SK-N-MC (cell line): ENCODE data around the gene GRPR.
"Not testable (repeated sequence)": the region's sequence is repeated elsewhere in the genome, so short reads cannot be mapped to it uniquely, and the experiment has no call there.

Experiments
- DNase-seq: peaks from one replicate; pipeline ENCODE4 v3.0.0-alpha.2; 2011; ENCODE audit warnings: low read depth, low spot score
- H3K27ac ChIP-seq: fragments of 200-600 bp; sonication (generic); 2 replicates; pipeline ENCODE4 v1.5.1; 2016; ENCODE audit warnings: mixed run types
- H3K36me3 ChIP-seq: fragments of 200-600 bp; sonication (generic); 2 replicates; pipeline ENCODE4 v1.6.1; 2017; ENCODE audit warnings: antibody characterized with exemption, low read length, mixed read lengths; ENCODE audit not compliant: insufficient read depth
- H3K4me3 ChIP-seq: fragments of 200-600 bp; sonication (generic); 2 replicates; pipeline ENCODE4 v1.5.1; 2016
- H3K9ac ChIP-seq: fragments of 200-600 bp; sonication (generic); 2 replicates; pipeline ENCODE4 v1.8.0; 2017; ENCODE audit warnings: mixed run types, mixed read lengths; ENCODE audit not compliant: insufficient read length
- H3K9me3 ChIP-seq: fragments of 200-600 bp; sonication (generic); 2 replicates; pipeline ENCODE4 v1.6.1; 2017; ENCODE audit warnings: low read depth, mild to moderate bottlenecking, antibody characterized with exemption, low read length, moderate library complexity, mixed read lengths
- EZH2 ChIP-seq: fragments of 200-600 bp; sonication (generic); IDR thresholded peaks from one replicate; pipeline ENCODE4 v1.6.1; 2017; ENCODE audit warnings: antibody characterized with exemption
- FOXP2 ChIP-seq: optimal IDR thresholded peaks from 2 replicates; pipeline ENCODE3; 2011; ENCODE audit warnings: mild to moderate bottlenecking, moderate library complexity; ENCODE audit not compliant: insufficient read depth; ENCODE audit errors: extremely low read length, control extremely low read depth
- POLR2AphosphoS5 ChIP-seq: IDR thresholded peaks from 2 replicates; pipeline ENCODE4 v1.6.1; 2012; ENCODE audit warnings: mild to moderate bottlenecking, low read depth, low read length, borderline replicate concordance

GRPR gene

DNA sequence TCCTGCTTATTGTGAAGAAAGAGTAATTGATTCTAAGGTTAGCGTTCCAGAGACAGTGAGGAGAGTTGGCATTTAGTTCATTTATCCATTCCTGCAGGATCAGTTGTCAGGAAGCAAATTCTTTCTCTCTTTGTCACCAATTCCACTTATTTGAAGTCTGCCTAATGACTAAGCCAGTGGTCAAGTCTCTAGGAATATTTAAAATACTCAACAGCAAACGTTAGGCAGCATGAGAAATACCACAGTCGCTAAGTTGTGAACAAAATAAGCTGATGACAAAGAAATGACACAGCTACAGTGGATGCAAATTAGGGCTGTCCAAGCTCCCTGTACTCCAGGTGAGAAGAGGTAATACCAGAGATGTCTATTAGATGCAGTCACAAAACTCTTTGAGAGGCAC is 37.4 kb downstream of the GRPR start:
- no peak overlapping the region for H3K4me3 ChIP-seq
- no peak overlapping the region for H3K9ac ChIP-seq
- no peaks in the 10 kb centered on the region for H3K9me3 ChIP-seq
- no peak overlapping the region for H3K27ac ChIP-seq
- no peaks in the 10 kb centered on the region for H3K36me3 ChIP-seq
- TF ChIP-seq FOXP2 (no peak), POLR2AphosphoS5 (no peak), EZH2 (no peak)
- no peak for DNase-seq

- H3K36me3 ChIP-seq, H3K27ac ChIP-seq, H3K4me3 ChIP-seq, H3K9me3 ChIP-seq, DNase-seq, H3K9ac ChIP-seq: not testable (repeated sequence)
Measured at GRCh38 chrX:16161173-16161572, 37.8 kb downstream of the GRPR start.

DNA sequence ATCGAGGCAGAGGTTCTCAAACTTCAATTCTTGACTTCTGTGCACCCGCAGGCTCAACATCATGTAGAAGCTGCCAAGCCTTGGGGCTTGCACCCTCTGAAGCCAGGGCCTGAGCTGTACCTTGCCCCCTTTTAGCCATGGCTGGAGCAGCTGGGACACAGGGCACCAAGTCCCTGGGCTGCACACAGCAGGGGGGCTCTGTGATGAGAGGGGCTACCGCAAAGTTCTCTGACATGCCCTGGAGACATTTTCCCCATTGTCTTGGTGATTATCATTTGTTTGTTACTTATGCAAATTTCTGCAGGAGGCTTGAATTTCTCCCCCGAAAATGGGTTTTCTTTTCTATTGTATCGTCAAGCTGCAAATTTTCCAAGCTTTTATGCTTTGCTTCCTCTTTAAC is 39.0 kb downstream of the GRPR start:
- no peaks in the 10 kb centered on the region for H3K9me3 ChIP-seq
- no peak overlapping the region for H3K9ac ChIP-seq
- H3K4me3 ChIP-seq = no peak overlapping the region
- DNase-seq = no peak
- TF ChIP-seq POLR2AphosphoS5 = no peak
- TF ChIP-seq FOXP2 = no peak
- TF ChIP-seq EZH2 = no peak
- no peak overlapping the region for H3K27ac ChIP-seq
- no peaks in the 10 kb centered on the region for H3K36me3 ChIP-seq

- TF ChIP-seq FOXP2 (no peak), EZH2 (no peak), POLR2AphosphoS5 (no peak)
- no peak for DNase-seq
- Histone ChIP-seq H3K36me3 (no peaks in the 10 kb centered on the region), H3K9ac (no peak overlapping the region), H3K4me3 (no peak overlapping the region), H3K27ac (no peak overlapping the region), H3K9me3 (no peaks in the 10 kb centered on the region)
Measured at GRCh38 chrX:16164748-16165147, 41.4 kb downstream of the GRPR start.

- H3K27ac ChIP-seq = no peak within 1 kb of the TSS
- TF ChIP-seq POLR2AphosphoS5 (no peak), EZH2 (no peak), FOXP2 (no peak)
- H3K36me3 ChIP-seq = no peaks in the 10 kb centered on the region
- no peaks in the 10 kb centered on the region for H3K9me3 ChIP-seq
- no peak within 1 kb of the TSS for H3K9ac ChIP-seq
- DNase-seq = no peak
- no peak within 1 kb of the TSS for H3K4me3 ChIP-seq
Measured at GRCh38 chrX:16167181-16167580, 43.8 kb downstream of the GRPR start, which contains the start of gene MAGEB17. Gene MAGEB17, plus strand, starts transcription at chrX:16167481. Its CDS starts 2,902 bp downstream, at chrX:16170383.

DNA sequence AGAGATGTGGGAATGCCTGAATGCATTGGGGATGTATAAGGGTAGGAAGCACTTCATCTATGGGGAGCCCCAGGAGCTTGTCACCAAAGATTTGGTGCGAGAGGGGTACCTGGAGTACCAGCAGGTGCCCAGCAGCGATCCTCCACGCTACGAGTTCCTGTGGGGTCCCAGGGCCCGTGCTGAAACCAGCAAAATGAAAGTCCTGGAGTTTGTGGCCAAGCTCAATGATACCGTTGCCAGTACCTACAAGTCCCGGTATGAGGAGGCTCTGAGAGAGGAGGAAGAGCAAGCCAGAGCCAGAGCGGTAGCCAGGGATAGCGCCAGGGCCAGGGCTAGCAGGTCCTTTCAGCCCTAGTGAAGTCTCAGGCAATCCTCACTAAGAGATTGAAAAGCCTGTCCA is 47.7 kb downstream of the GRPR start:
- DNase-seq = no peak
- H3K36me3 ChIP-seq = no peaks in the 10 kb centered on the region
- TF ChIP-seq POLR2AphosphoS5 = no peak
- TF ChIP-seq EZH2 = no peak
- no peak for TF ChIP-seq FOXP2

DNA sequence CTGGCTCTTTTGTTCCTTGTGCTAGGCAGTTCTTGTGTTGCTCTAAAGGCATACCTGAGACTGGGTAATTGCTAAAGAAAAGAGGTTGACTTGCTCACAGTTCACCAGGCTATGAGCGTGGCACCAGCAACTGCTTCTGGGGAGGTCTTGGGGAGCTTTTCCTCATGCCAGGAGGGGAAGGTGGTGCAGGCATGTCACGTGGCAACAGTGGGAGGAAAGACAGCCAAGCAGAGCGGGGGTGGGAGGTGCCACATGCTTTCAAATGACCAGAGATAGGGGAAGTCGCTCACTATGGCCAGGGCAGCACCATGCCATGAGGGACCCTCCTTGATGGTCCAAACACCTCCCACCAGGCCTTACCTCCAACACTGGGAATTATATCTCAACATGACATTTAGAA is 48.6 kb downstream of the GRPR start:
- Histone ChIP-seq H3K36me3 (no peaks in the 10 kb centered on the region), H3K4me3 (no peak overlapping the region), H3K27ac (no peak overlapping the region), H3K9ac (no peak overlapping the region), H3K9me3 (no peaks in the 10 kb centered on the region)
- no peak for DNase-seq
- no peak for TF ChIP-seq EZH2
- TF ChIP-seq POLR2AphosphoS5 = no peak
- TF ChIP-seq FOXP2 = no peak

More for the DNA sequence above, 47.7 kb downstream of the GRPR start:
- Histone ChIP-seq H3K9ac (no peak overlapping the region), H3K9me3 (no peaks in the 10 kb centered on the region), H3K27ac (no peak overlapping the region), H3K4me3 (no peak overlapping the region)

DNA sequence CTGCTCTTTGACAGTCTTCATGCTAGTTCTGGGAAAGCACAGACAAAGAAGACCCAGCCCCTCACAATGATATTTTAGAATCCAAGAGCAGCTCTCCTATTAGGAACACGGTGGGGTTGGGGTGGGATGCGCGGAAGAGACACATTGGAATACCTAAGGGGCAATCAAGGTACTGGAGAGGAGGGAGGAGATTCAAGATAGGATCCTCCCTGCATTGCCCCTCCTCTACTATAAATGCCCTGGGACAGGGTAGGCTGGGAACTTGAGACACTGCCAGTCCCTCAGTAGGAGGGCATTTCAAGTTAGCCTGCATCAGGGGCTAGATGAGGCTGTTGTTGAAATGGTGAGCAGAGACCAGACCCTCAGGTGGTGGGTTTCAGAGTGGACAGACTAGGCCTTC is 49.0 kb downstream of the GRPR start:
- Histone ChIP-seq H3K4me3 (no peak overlapping the region), H3K9me3 (no peaks in the 10 kb centered on the region), H3K9ac (no peak overlapping the region), H3K27ac (no peak overlapping the region), H3K36me3 (no peaks in the 10 kb centered on the region)
- TF ChIP-seq FOXP2 (no peak), POLR2AphosphoS5 (no peak), EZH2 (no peak)
- DNase-seq = no peak

- no peak overlapping the region for H3K9ac ChIP-seq
- TF ChIP-seq EZH2 = no peak
- TF ChIP-seq POLR2AphosphoS5 = no peak
- TF ChIP-seq FOXP2 = no peak
Measured at GRCh38 chrX:16175329-16176061, 52.1 kb downstream of the GRPR start.

More at GRCh38 chrX:16175329-16176061, 52.1 kb downstream of the GRPR start:
- no peak for DNase-seq
- Histone ChIP-seq H3K9me3 (no peaks in the 10 kb centered on the region), H3K4me3 (no peak overlapping the region), H3K27ac (no peak overlapping the region), H3K36me3 (no peaks in the 10 kb centered on the region)
